Mammary epithelial cell (primary cell): Measurements from ENCODE around the gene RRP8.

Experiments
- EZH2 ChIP-seq: IDR thresholded peaks from 2 replicates; pipeline ENCODE4 v1.6.1; 2012; ENCODE audit warnings: low read length, inconsistent platforms, borderline replicate concordance
- TF ChIP-seq, protein P1 (sequence below), 2 donors: IDR thresholded peaks in 1 of 2; conservative IDR thresholded peaks in 1 of 2; 2 replicates each; pipeline ENCODE4 v1.5.1; 2011 to 2012; ENCODE audit warnings: inconsistent platforms in 2 of 2, low read length in 2 of 2, mild to moderate bottlenecking in 2 of 2, control low read depth in 1 of 2, low read depth in 1 of 2; ENCODE audit not compliant: insufficient read depth in 1 of 2; ENCODE audit errors: extremely low read depth in 1 of 2

DNA sequence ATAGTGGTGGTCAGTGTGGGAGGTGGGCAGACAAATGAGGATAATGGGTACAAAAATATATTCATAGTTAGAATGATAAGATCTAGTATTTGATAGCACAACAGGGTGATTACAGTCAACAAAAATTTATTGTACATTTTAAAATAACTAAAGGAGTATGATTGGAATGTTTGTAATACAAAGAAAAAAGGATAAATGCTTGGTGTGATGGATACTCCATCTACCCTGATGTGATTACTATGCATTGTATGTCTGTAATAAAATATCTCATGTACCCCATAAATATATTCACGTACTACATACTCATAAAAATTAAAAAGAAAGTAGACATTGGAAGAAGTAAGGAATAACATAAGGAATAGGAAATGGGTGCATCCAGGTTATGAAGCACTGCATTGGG lies 15.4 kb downstream of the RRP8 start:
- TF ChIP-seq, protein P1, sequence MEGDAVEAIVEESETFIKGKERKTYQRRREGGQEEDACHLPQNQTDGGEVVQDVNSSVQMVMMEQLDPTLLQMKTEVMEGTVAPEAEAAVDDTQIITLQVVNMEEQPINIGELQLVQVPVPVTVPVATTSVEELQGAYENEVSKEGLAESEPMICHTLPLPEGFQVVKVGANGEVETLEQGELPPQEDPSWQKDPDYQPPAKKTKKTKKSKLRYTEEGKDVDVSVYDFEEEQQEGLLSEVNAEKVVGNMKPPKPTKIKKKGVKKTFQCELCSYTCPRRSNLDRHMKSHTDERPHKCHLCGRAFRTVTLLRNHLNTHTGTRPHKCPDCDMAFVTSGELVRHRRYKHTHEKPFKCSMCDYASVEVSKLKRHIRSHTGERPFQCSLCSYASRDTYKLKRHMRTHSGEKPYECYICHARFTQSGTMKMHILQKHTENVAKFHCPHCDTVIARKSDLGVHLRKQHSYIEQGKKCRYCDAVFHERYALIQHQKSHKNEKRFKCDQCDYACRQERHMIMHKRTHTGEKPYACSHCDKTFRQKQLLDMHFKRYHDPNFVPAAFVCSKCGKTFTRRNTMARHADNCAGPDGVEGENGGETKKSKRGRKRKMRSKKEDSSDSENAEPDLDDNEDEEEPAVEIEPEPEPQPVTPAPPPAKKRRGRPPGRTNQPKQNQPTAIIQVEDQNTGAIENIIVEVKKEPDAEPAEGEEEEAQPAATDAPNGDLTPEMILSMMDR (conservative IDR thresholded peaks at IDR 0.05 in 1 of 2, IDR thresholded peaks at IDR 0.05 in 1 of 2; ENCODE audit: extremely low read depth in 1 of 2, insufficient read depth in 1 of 2, low read depth in 1 of 2, low read length in 2 of 2): no peak
- TF ChIP-seq EZH2: no peak
